ENCODE measurements around the gene KRT72.

KRT72 gene

GRCh38 chr12:52600941-52601481 is at the start of gene KRT72:
Gene KRT72, minus strand, starts transcription at chr12:52601463. Its CDS starts 11 bp downstream, at chr12:52601452.
- no peak for DNase-seq

GRCh38 chr12:52650520-52651081 is 49.3 kb upstream of the KRT72 start:
- no peak for DNase-seq

GRCh38 chr12:52649066-52649465 is 47.8 kb upstream of the KRT72 start:
- no peak for DNase-seq

GRCh38 chr12:52648012-52648550 is 46.8 kb upstream of the KRT72 start:
- DNase-seq: no peak

GRCh38 chr12:52647601-52648000 is 46.3 kb upstream of the KRT72 start:
- no peak for DNase-seq

- DNase-seq: no peak
Observed at GRCh38 chr12:52646613-52647012, 45.4 kb upstream of the KRT72 start.

GRCh38 chr12:52645982-52646381 is 44.7 kb upstream of the KRT72 start:
- no peak for DNase-seq

GRCh38 chr12:52645120-52645761 is 44.0 kb upstream of the KRT72 start:
- peak; percentile 34 for DNase-seq

- no peak for DNase-seq
Observed at GRCh38 chr12:52644078-52644415, 42.8 kb upstream of the KRT72 start.

GRCh38 chr12:52643233-52644077 is 42.2 kb upstream of the KRT72 start:
- DNase-seq: no peak

- DNase-seq: no peak
Observed at GRCh38 chr12:52641468-52641867, 40.2 kb upstream of the KRT72 start.

GRCh38 chr12:52637299-52637698 is 36.0 kb upstream of the KRT72 start:
- DNase-seq: no peak

GRCh38 chr12:52636592-52637258 is 35.5 kb upstream of the KRT72 start:
- no peak for DNase-seq

GRCh38 chr12:52636189-52636588 is 34.9 kb upstream of the KRT72 start:
- no peak for DNase-seq

GRCh38 chr12:52634266-52635056 is 33.2 kb upstream of the KRT72 start:
- no peak for DNase-seq

- no peak for DNase-seq
Observed at GRCh38 chr12:52633383-52633782, 32.1 kb upstream of the KRT72 start.

GRCh38 chr12:52632656-52633055 is 31.4 kb upstream of the KRT72 start:
- no peak for DNase-seq

GRCh38 chr12:52631676-52632459 is 30.6 kb upstream of the KRT72 start:
- no peak for DNase-seq

GRCh38 chr12:52631264-52631663 is 30.0 kb upstream of the KRT72 start:
- DNase-seq: no peak

GRCh38 chr12:52630599-52631200 is 29.4 kb upstream of the KRT72 start:
- DNase-seq: no peak

- no peak for DNase-seq
Observed at GRCh38 chr12:52630008-52630500, 28.8 kb upstream of the KRT72 start.

All from activated effector memory CD4-positive, alpha-beta T cell treated with Interleukin-2 at 50 U/mL for 16 hours (primary cell).